Measurements from ENCODE around the gene EMX2.

The EMX2 gene

GRCh38 chr10:117514971-117515370 is 27.6 kb upstream of the EMX2 start:
- Histone ChIP-seq H3K4me1 (ENCODE audit: control insufficient read depth, low read length) (no peaks in the 10 kb centered on the region), H3K79me2 (ENCODE audit: control insufficient read depth, low read length) (no peaks in the 10 kb centered on the region), H3K4me3 (ENCODE audit: low read length) (no peak overlapping the region), H3F3A (ENCODE audit: control insufficient read depth, insufficient read depth) (no peaks in the 10 kb centered on the region), H3K27me3 (ENCODE audit: control insufficient read depth, low read length) (0 out of 2 replicates have a peak, but pooled peaks cover 3% of the 10 kb centered on the region), H3K36me3 (ENCODE audit: control insufficient read depth, low read length) (no peaks in the 10 kb centered on the region), H3K9me2 (replicated peaks; ENCODE audit: control insufficient read depth, low read length) (no peaks in the 10 kb centered on the region), H3K4me2 (ENCODE audit: low read length) (no peak overlapping the region), H3K27ac (ENCODE audit: low read depth, low read length) (no peak overlapping the region), H3K9me3 (ENCODE audit: control insufficient read depth, insufficient read depth, low read length) (no peaks in the 10 kb centered on the region), H4K20me1 (ENCODE audit: control insufficient read depth, insufficient read depth, low read depth, low read length) (no peaks in the 10 kb centered on the region; the same call in 1 of the 2 replicates)
- no peak for TF ChIP-seq EZH2phosphoT487 (IDR thresholded peaks at IDR 0.05; ENCODE audit: borderline replicate concordance, low read length)
- TF ChIP-seq CTCF (IDR thresholded peaks at IDR 0.05; ENCODE audit: low read depth, low read length, poor library complexity, severe bottlenecking), result no peak

GRCh38 chr10:117516681-117517080 is 25.9 kb upstream of the EMX2 start:
- no peak overlapping the region for H3K4me2 ChIP-seq (ENCODE audit: low read length)
- no peaks in the 10 kb centered on the region; the same call in 1 of the 2 replicates for H4K20me1 ChIP-seq (ENCODE audit: control insufficient read depth, insufficient read depth, low read depth, low read length)
- no peaks in the 10 kb centered on the region for H3K36me3 ChIP-seq (ENCODE audit: control insufficient read depth, low read length)
- no peaks in the 10 kb centered on the region for H3K9me2 ChIP-seq (replicated peaks; ENCODE audit: control insufficient read depth, low read length)
- TF ChIP-seq CTCF (IDR thresholded peaks at IDR 0.05; ENCODE audit: low read depth, low read length, poor library complexity, severe bottlenecking) (no peak), EZH2phosphoT487 (IDR thresholded peaks at IDR 0.05; ENCODE audit: borderline replicate concordance, low read length) (no peak)
- no peaks in the 10 kb centered on the region for H3F3A ChIP-seq (ENCODE audit: control insufficient read depth, insufficient read depth)
- no peaks in the 10 kb centered on the region for H3K79me2 ChIP-seq (ENCODE audit: control insufficient read depth, low read length)
- H3K27ac ChIP-seq (ENCODE audit: low read depth, low read length), result no peak overlapping the region
- no peaks in the 10 kb centered on the region for H3K9me3 ChIP-seq (ENCODE audit: control insufficient read depth, insufficient read depth, low read length)
- H3K27me3 ChIP-seq (ENCODE audit: control insufficient read depth, low read length), result 0 out of 2 replicates have a peak, but pooled peaks cover 3% of the 10 kb centered on the region
- no peak overlapping the region for H3K4me3 ChIP-seq (ENCODE audit: low read length)
- H3K4me1 ChIP-seq (ENCODE audit: control insufficient read depth, low read length), result no peaks in the 10 kb centered on the region

GRCh38 chr10:117518246-117518645 is 24.3 kb upstream of the EMX2 start:
- H3K4me3 ChIP-seq (ENCODE audit: low read length), result no peak overlapping the region
- H3K79me2 ChIP-seq (ENCODE audit: control insufficient read depth, low read length), result no peaks in the 10 kb centered on the region
- no peak overlapping the region for H3K27ac ChIP-seq (ENCODE audit: low read depth, low read length)
- H3K4me1 ChIP-seq (ENCODE audit: control insufficient read depth, low read length), result no peaks in the 10 kb centered on the region
- H3K36me3 ChIP-seq (ENCODE audit: control insufficient read depth, low read length), result no peaks in the 10 kb centered on the region
- H3F3A ChIP-seq (ENCODE audit: control insufficient read depth, insufficient read depth), result no peaks in the 10 kb centered on the region
- H3K27me3 ChIP-seq (ENCODE audit: control insufficient read depth, low read length), result 0 out of 2 replicates have a peak, but pooled peaks cover 3% of the 10 kb centered on the region
- H4K20me1 ChIP-seq (ENCODE audit: control insufficient read depth, insufficient read depth, low read depth, low read length), result no peaks in the 10 kb centered on the region
- H3K9me3 ChIP-seq (ENCODE audit: control insufficient read depth, insufficient read depth, low read length), result no peaks in the 10 kb centered on the region
- no peaks in the 10 kb centered on the region for H3K9me2 ChIP-seq (replicated peaks; ENCODE audit: control insufficient read depth, low read length)
- no peak for TF ChIP-seq EZH2phosphoT487 (IDR thresholded peaks at IDR 0.05; ENCODE audit: borderline replicate concordance, low read length)
- no peak for TF ChIP-seq CTCF (IDR thresholded peaks at IDR 0.05; ENCODE audit: low read depth, low read length, poor library complexity, severe bottlenecking)
- no peak overlapping the region for H3K4me2 ChIP-seq (ENCODE audit: low read length)
